HCT116 (cell line): ENCODE results near the gene BIK. TPM values are rescaled to one million over a fixed set of nuclear protein-coding genes. Genes with fewer than 3 reads are reported as not detected.

Experiments used
- ATAC-seq: fragments of 200-7000 bp; cut with Tn5 transposase; 2 replicates; pipeline ENCODE4 v1.9.1; 2020; ENCODE audit warnings: mild to moderate bottlenecking, moderate library complexity
- BruUV-seq: library from RNA; stranded (reverse); fragments of 400-500 nt; replicated peaks from 2 replicates; lab custom pipeline; 2021; lab: Mats Ljungman, UMichigan
- CTCF ChIA-PET: fragments of 300-600 bp; sonication (Branson Sonifier 250); formaldehyde crosslinking; loops from one replicate; lab custom pipeline; 2021; ENCODE audit warnings: antibody characterized with exemption; lab: Charles Lee
- POLR2A ChIA-PET: fragments of 300-600, 350-600 bp; sonication (Branson Sonifier 250); formaldehyde crosslinking; loops from one replicate; lab custom pipeline; 2021; ENCODE audit warnings: antibody characterized with exemption; lab: Charles Lee
- RAD21 ChIA-PET, 2 experiments: fragments of 300-600 bp; sonication (Branson Sonifier 250); formaldehyde crosslinking; loops; one replicate each; lab custom pipeline; 2023; ENCODE audit warnings: low total read pairs in 2 of 2; ENCODE audit not compliant: uncharacterized antibody in 2 of 2, unreplicated experiment in 2 of 2, low non-redundant PET in 1 of 2; lab: Charles Lee
- DNase-seq: peaks from one replicate; pipeline ENCODE4 v3.0.0-alpha.2; 2010; ENCODE audit warnings: low read depth, low spot score
- H2AFZ ChIP-seq: fragments of 200-600 bp; shearing (Covaris generic), sonication (generic); 2 replicates; pipeline ENCODE4 v1.6.1; 2017; ENCODE audit warnings: low read depth, mixed run types, mixed read lengths, antibody characterized with exemption, low read length; ENCODE audit not compliant: poor library complexity, severe bottlenecking
- H3K27ac ChIP-seq: 2 replicates; pipeline ENCODE4 v1.5.1; 2012; ENCODE audit warnings: low read depth, low read length
- H3K27me3 ChIP-seq: fragments of 200-600 bp; sonication (generic); 2 replicates; pipeline ENCODE4 v1.6.1; 2016; ENCODE audit warnings: mixed run types, low read length, mixed read lengths; ENCODE audit not compliant: insufficient read depth
- H3K36me3 ChIP-seq, 2 experiments: fragments of 200-500 bp in 1 of 2; fragments of 200-600 bp in 1 of 2; sonication (Bioruptor generic) in 1 of 2; sonication (generic) in 1 of 2; 2 replicates each; pipeline versions ENCODE4 v1.5.1 to v1.6.1; 2014 to 2016; ENCODE audit warnings: low read length in 2 of 2, inconsistent platforms in 1 of 2, mixed read lengths in 1 of 2, mixed run types in 1 of 2; ENCODE audit not compliant: insufficient read depth in 2 of 2, control insufficient read depth in 1 of 2
- H3K4me1 ChIP-seq, 2 experiments: fragments of 200-600 bp in 1 of 2; sonication (generic) in 1 of 2; 2 replicates each; pipeline versions ENCODE4 v1.5.1 to v1.6.1; 2012 to 2017; ENCODE audit warnings: low read length in 2 of 2, inconsistent platforms in 1 of 2, mild to moderate bottlenecking in 1 of 2, mixed read lengths in 1 of 2, mixed run types in 1 of 2, moderate library complexity in 1 of 2; ENCODE audit not compliant: insufficient read depth in 2 of 2, control insufficient read depth in 1 of 2
- H3K4me2 ChIP-seq: fragments of 200-600 bp; sonication (generic); 2 replicates; pipeline ENCODE4 v1.6.1; 2017; ENCODE audit warnings: mixed run types, low read length, mixed read lengths
- H3K4me3 ChIP-seq, 2 experiments: fragments of 200-600 bp in 1 of 2; sonication (generic) in 1 of 2; replicated peaks in 1 of 2; 2 replicates each; pipeline ENCODE4 v1.5.1; 2011 to 2016; ENCODE audit warnings: low read length in 2 of 2, control low read depth in 1 of 2, low read depth in 1 of 2, mild to moderate bottlenecking in 1 of 2, mixed read lengths in 1 of 2, mixed run types in 1 of 2
- H3K79me2 ChIP-seq: fragments of 200-600 bp; sonication (generic); 2 replicates; pipeline ENCODE4 v1.6.1; 2017; ENCODE audit warnings: mild to moderate bottlenecking, mixed run types, low read length, moderate library complexity, mixed read lengths; ENCODE audit not compliant: insufficient read depth
- H3K9ac ChIP-seq: fragments of 200-600 bp; sonication (generic); 2 replicates; pipeline ENCODE4 v1.6.1; 2016; ENCODE audit warnings: low read length, mixed read lengths
- H3K9me2 ChIP-seq: fragments of 200-600 bp; sonication (generic), shearing (Covaris generic); 2 replicates; pipeline ENCODE4 v1.6.1; 2017; ENCODE audit warnings: mixed run types, mild to moderate bottlenecking, moderate library complexity; ENCODE audit not compliant: insufficient read depth
- H3K9me3 ChIP-seq, 2 experiments: fragments of 200-500 bp in 1 of 2; fragments of 200-600 bp in 1 of 2; sonication (Bioruptor generic) in 1 of 2; sonication (generic) in 1 of 2; 2 replicates each; pipeline ENCODE4 v1.6.1; 2014 to 2017; ENCODE audit warnings: low read length in 2 of 2, mixed read lengths in 2 of 2, inconsistent platforms in 1 of 2, low read depth in 1 of 2, mild to moderate bottlenecking in 1 of 2, mixed run types in 1 of 2, moderate library complexity in 1 of 2; ENCODE audit not compliant: control insufficient read depth in 1 of 2, insufficient read depth in 1 of 2
- H4K20me1 ChIP-seq: fragments of 200-600 bp; sonication (generic), shearing (Covaris generic); 2 replicates; pipeline ENCODE4 v1.6.1; 2017; ENCODE audit warnings: mixed run types, mild to moderate bottlenecking, moderate library complexity; ENCODE audit not compliant: insufficient read depth
- ATF3 ChIP-seq: IDR thresholded peaks from 2 replicates; pipeline ENCODE4 v1.6.1; 2012
- CBX3 ChIP-seq: IDR thresholded peaks from 2 replicates; pipeline ENCODE4 v1.6.1; 2012; ENCODE audit warnings: low read depth
- CEBPB ChIP-seq: IDR thresholded peaks from 2 replicates; pipeline ENCODE4 v1.6.1; 2012; ENCODE audit warnings: low read depth
- EGR1 ChIP-seq: IDR thresholded peaks from 2 replicates; pipeline ENCODE4 v1.6.1; 2012; ENCODE audit warnings: low read depth
- ELF1 ChIP-seq: IDR thresholded peaks from 2 replicates; pipeline ENCODE4 v1.6.1; 2012; ENCODE audit warnings: low read depth, borderline replicate concordance
- FOSL1 ChIP-seq: IDR thresholded peaks from 2 replicates; pipeline ENCODE4 v1.6.1; 2012; ENCODE audit warnings: low read depth
- MAX ChIP-seq: IDR thresholded peaks from 2 replicates; pipeline ENCODE4 v1.6.1; 2012
- POLR2AphosphoS5 ChIP-seq: IDR thresholded peaks from 2 replicates; pipeline ENCODE4 v1.6.1; 2011; ENCODE audit warnings: mild to moderate bottlenecking, low read depth, low read length, moderate library complexity
- RAD21 ChIP-seq: IDR thresholded peaks from 2 replicates; pipeline ENCODE4 v1.6.1; 2012; ENCODE audit warnings: low read depth, mild to moderate bottlenecking
- REST ChIP-seq: IDR thresholded peaks from 2 replicates; pipeline ENCODE4 v1.6.1; 2012; ENCODE audit warnings: low read depth
- SIN3A ChIP-seq: IDR thresholded peaks from 2 replicates; pipeline ENCODE4 v1.6.1; 2012; ENCODE audit warnings: low read depth
- SP1 ChIP-seq: IDR thresholded peaks from 2 replicates; pipeline ENCODE4 v1.6.1; 2012; ENCODE audit warnings: low read depth
- SRF ChIP-seq: IDR thresholded peaks from 2 replicates; pipeline ENCODE4 v1.6.1; 2012; ENCODE audit warnings: low read depth
- TCF7L2 ChIP-seq: IDR thresholded peaks from 2 replicates; pipeline ENCODE4 v1.7.0; 2011; ENCODE audit warnings: borderline replicate concordance, inconsistent platforms; ENCODE audit not compliant: insufficient read depth, insufficient read length; ENCODE audit errors: extremely low read depth
- YY1 ChIP-seq: IDR thresholded peaks from 2 replicates; pipeline ENCODE4 v1.6.1; 2011; ENCODE audit warnings: low read length, low read depth, moderate library complexity, mild to moderate bottlenecking; ENCODE audit not compliant: insufficient replicate concordance; ENCODE audit errors: extremely low read depth
- ZFX ChIP-seq: fragments of 450-650 bp; IDR thresholded peaks from 2 replicates; pipeline ENCODE4 v1.6.1; 2017
- ZNF274 ChIP-seq: fragments of 200-500 bp; sonication (Bioruptor generic); IDR thresholded peaks from 2 replicates; pipeline ENCODE4 v1.6.1; 2014; ENCODE audit warnings: mild to moderate bottlenecking, low read depth, low read length, inconsistent platforms
- intact Hi-C: fragments of 100-400 bp; cut with micrococcal nuclease; formaldehyde crosslinking; loops from 2 replicates; pipeline ENCODE4 v1.10.0; 2022
- total RNA-seq: library from RNA; stranded (reverse); gene quantifications from one replicate; pipeline ENCODE4 v1.2.1, GENCODE V29; 2021; ENCODE audit not compliant: unreplicated experiment

The BIK gene
- total RNA-seq, 1 experiment from 2014 or later = 31.0 TPM

GRCh38 chr22:43127166-43127908 lies 16.8 kb downstream of the BIK start:
- DNase-seq = peak; percentile 69
- TF ChIP-seq YY1 (peak; percentile 41), FOSL1 (no peak), SIN3A (peak; percentile 71), POLR2AphosphoS5 (peak; percentile 89), TCF7L2 (no peak), MAX (peak; percentile 93), REST (no peak), SRF (no peak), ZNF274 (no peak), RAD21 (no peak), ELF1 (no peak), EGR1 (no peak), ATF3 (no peak), SP1 (peak; percentile 60; the same call in 1 of the 2 replicates), ZFX (peak; percentile 59), CBX3 (no peak), CEBPB (no peak)
- POLR2A ChIA-PET = interaction anchor here (0.9 to 3.1 kb wide), 10 partner anchors 9 to 512 kb away, joined by 3 to 28 read pairs (median 4); partner anchors contain the start of genes BIK, PACSIN2, POLDIP3 and TSPO
- H3K9me3 ChIP-seq = no peaks in the 10 kb centered on the region
- BruUV-seq = TSS peak; percentile 51
- peak overlapping the region; percentile 71 to 76 for H3K4me3 ChIP-seq
- intact Hi-C loops = no loop called here
- H3K4me2 ChIP-seq = peak overlapping the region; percentile 99
- peaks cover 35 to 59% of the 10 kb centered on the region in 2 experiments for H3K4me1 ChIP-seq
- CTCF ChIA-PET = interaction anchor here (2.1 to 2.6 kb wide), 2 partner anchors 9 to 37 kb away, joined by 7 to 10 read pairs; no protein-coding TSS in a partner anchor
- peak overlapping the region; percentile 99 for H3K27ac ChIP-seq
- no peak overlapping the region for H2AFZ ChIP-seq
- peaks cover 3 to 17% of the 10 kb centered on the region in 2 experiments; a peak in 3 of 4 replicates for H3K36me3 ChIP-seq
- peak; percentile 78 for ATAC-seq
- RAD21 ChIA-PET = interaction anchor here in 1 of 2 experiments (0.6 to 1.0 kb wide), 2 partner anchors 9 to 512 kb away, joined by 3 to 4 read pairs; no protein-coding TSS in a partner anchor
- H3K9ac ChIP-seq = peak overlapping the region; percentile 93
- H3K9me2 ChIP-seq = no peaks in the 10 kb centered on the region
- peaks cover 38% of the 10 kb centered on the region for H3K79me2 ChIP-seq
- H3K27me3 ChIP-seq = no peaks in the 10 kb centered on the region
- no peaks in the 10 kb centered on the region for H4K20me1 ChIP-seq
